Right atrium auricular region (tissue), 2 donors: ENCODE data around the gene EPHB2. TPM values are rescaled to one million over a fixed set of nuclear protein-coding genes. Genes with fewer than 3 reads are reported as not detected.
A peak's percentile ranks its signal among the peaks of the same experiment; 100 is the strongest.
"Not testable (repeated sequence)": the region's sequence is repeated elsewhere in the genome, so short reads cannot be mapped to it uniquely, and the experiment has no call there.

Experiments
- DNase-seq: peaks from one replicate; pipeline ENCODE4 v3.0.0-alpha.2; 2019; ENCODE audit warnings: low spot score
- H3K27ac ChIP-seq, 2 donors: fragments of 200-600 bp; sonication (generic); 1 replicate in 1 of 2; 2 replicates in 1 of 2; pipeline ENCODE4 v1.5.1; 2016 to 2019
- H3K27me3 ChIP-seq, 2 donors: fragments of 200-600 bp; sonication (generic); one replicate each; pipeline versions ENCODE4 v1.5.1 to v1.6.0; 2017 to 2019
- H3K36me3 ChIP-seq: fragments of 200-600 bp; sonication (generic); one replicate; pipeline ENCODE4 v1.5.1; 2016
- H3K4me1 ChIP-seq, 2 donors: fragments of 200-600 bp; sonication (generic); one replicate each; pipeline versions ENCODE4 v1.5.1 to v1.6.0; 2017 to 2019
- H3K4me3 ChIP-seq, 2 donors: fragments of 200-600 bp; sonication (generic); 1 replicate in 1 of 2; 2 replicates in 1 of 2; pipeline ENCODE4 v1.5.1; 2017 to 2019; ENCODE audit warnings: mild to moderate bottlenecking in 1 of 2, moderate library complexity in 1 of 2
- H3K9me3 ChIP-seq, 2 donors: fragments of 200-600 bp; sonication (generic); one replicate each; pipeline ENCODE4 v1.5.1; 2019
- CTCF ChIP-seq, 2 donors: fragments of 200-600 bp; sonication (generic); IDR thresholded peaks; one replicate each; pipeline ENCODE4 v1.5.1; 2019; ENCODE audit warnings: antibody characterized with exemption in 2 of 2
- total RNA-seq, 2 donors: library from RNA; depleted of rRNA; stranded (reverse); fragments of >200 nt; gene quantifications; one replicate each; pipeline ENCODE4 v1.1.0, GENCODE V29; 2016

The EPHB2 gene
- 1 to 10 TPM; 1.8 to 2.6 TPM for total RNA-seq

- no peak for TF ChIP-seq CTCF (IDR thresholded peaks at IDR 0.05)
- H3K27ac ChIP-seq, result peak within 1 kb of the TSS in 1 of 2 donors; percentile 35
- no peaks in the 10 kb centered on the region for H3K9me3 ChIP-seq
- no peak for DNase-seq
- H3K36me3 ChIP-seq, result no peaks in the 10 kb centered on the region
- peaks cover 0 to 21% of the 10 kb centered on the region in 2 donors for H3K4me1 ChIP-seq
- H3K4me3 ChIP-seq, result peak within 1 kb of the TSS; percentile 29 to 58
- no peaks in the 10 kb centered on the region for H3K27me3 ChIP-seq
Measured at GRCh38 chr1:22710701-22711049, at the start of gene EPHB2. Gene EPHB2, plus strand, starts transcription at chr1:22710839. Its CDS starts 144 bp downstream, at chr1:22710983.

DNA sequence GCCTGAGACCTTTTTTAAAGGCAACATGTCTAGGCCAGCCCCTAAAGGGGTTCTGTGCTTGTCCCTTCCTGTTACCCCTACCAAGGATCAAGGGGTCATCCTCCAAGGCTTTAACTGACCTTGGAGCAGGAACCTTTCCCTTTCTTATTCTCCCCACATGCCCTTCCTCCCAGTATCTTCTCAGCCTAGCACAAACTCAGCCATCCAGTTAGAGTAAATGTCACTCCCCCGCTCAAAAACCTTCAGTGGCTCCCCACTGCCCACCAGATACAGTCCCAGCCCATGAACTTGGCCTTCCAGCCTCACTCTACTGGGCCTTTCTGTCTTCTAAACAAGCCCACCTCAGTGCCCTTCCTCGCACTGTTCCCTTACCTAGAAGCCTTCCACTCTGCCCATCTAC is 48.8 kb upstream of the EPHB2 start:
- Histone ChIP-seq H3K4me1 (no peaks in the 10 kb centered on the region), H3K36me3 (no peaks in the 10 kb centered on the region), H3K9me3 (no peaks in the 10 kb centered on the region), H3K27ac (no peak overlapping the region), H3K27me3 (no peaks in the 10 kb centered on the region), H3K4me3 (no peak overlapping the region)
- DNase-seq, result no peak
- TF ChIP-seq CTCF (IDR thresholded peaks at IDR 0.05), result no peak

- no peak for TF ChIP-seq CTCF (IDR thresholded peaks at IDR 0.05)
- Histone ChIP-seq H3K27me3 (no peaks in the 10 kb centered on the region), H3K36me3 (no peaks in the 10 kb centered on the region), H3K9me3 (no peaks in the 10 kb centered on the region), H3K4me1 (no peaks in the 10 kb centered on the region), H3K27ac (no peak overlapping the region), H3K4me3 (no peak overlapping the region)
- no peak for DNase-seq
Measured at GRCh38 chr1:22662318-22662717, 48.3 kb upstream of the EPHB2 start.

GRCh38 chr1:22662986-22663408 is 47.6 kb upstream of the EPHB2 start:
- no peak overlapping the region for H3K27ac ChIP-seq
- H3K4me1 ChIP-seq, result no peaks in the 10 kb centered on the region
- DNase-seq, result no peak
- no peak overlapping the region for H3K4me3 ChIP-seq
- no peaks in the 10 kb centered on the region for H3K36me3 ChIP-seq
- no peaks in the 10 kb centered on the region for H3K9me3 ChIP-seq
- TF ChIP-seq CTCF (IDR thresholded peaks at IDR 0.05), result no peak
- H3K27me3 ChIP-seq, result no peaks in the 10 kb centered on the region

GRCh38 chr1:22665752-22666151 is 44.9 kb upstream of the EPHB2 start:
- no peak overlapping the region for H3K4me3 ChIP-seq
- H3K36me3 ChIP-seq, result no peaks in the 10 kb centered on the region
- TF ChIP-seq CTCF (IDR thresholded peaks at IDR 0.05), result peak in 1 of 2 donors; percentile 42
- H3K9me3 ChIP-seq, result no peaks in the 10 kb centered on the region
- H3K4me1 ChIP-seq, result no peaks in the 10 kb centered on the region
- H3K27ac ChIP-seq, result no peak overlapping the region
- no peaks in the 10 kb centered on the region for H3K27me3 ChIP-seq
- DNase-seq, result no peak

GRCh38 chr1:22666412-22666811 is 44.2 kb upstream of the EPHB2 start:
- Histone ChIP-seq H3K4me1 (no peaks in the 10 kb centered on the region), H3K27ac (no peak overlapping the region), H3K27me3 (no peaks in the 10 kb centered on the region), H3K9me3 (no peaks in the 10 kb centered on the region), H3K4me3 (no peak overlapping the region), H3K36me3 (no peaks in the 10 kb centered on the region)
- no peak for TF ChIP-seq CTCF (IDR thresholded peaks at IDR 0.05)
- DNase-seq, result no peak

DNA sequence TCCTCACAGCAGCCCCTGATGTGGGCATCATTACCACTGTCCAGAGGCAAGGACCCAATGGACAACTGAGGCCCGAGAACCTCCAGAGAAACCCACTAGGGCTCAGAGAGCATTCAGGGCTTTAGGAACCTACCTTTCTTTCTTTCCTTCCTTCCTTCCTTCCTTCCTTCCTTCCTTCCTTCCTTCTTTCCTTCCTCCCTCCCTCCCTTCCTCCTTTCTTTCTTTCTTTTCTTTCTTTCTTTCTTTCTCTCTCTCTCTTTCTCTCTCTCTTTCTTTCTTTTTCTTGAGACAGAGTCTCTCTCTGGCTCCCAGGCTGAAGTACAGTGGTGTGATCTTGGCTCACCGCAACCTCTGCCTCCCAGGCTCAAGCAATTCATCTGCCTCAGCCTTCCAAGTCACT is 41.8 kb upstream of the EPHB2 start:
- H3K27ac ChIP-seq, H3K9me3 ChIP-seq, H3K4me3 ChIP-seq, H3K27me3 ChIP-seq, DNase-seq, H3K4me1 ChIP-seq, H3K36me3 ChIP-seq: not testable (repeated sequence)
